ENCODE results near the gene SOX4. TPM values are rescaled to one million over a fixed set of nuclear protein-coding genes. Genes with fewer than 3 reads are reported as not detected.
A peak's percentile ranks its signal among the peaks of the same experiment; 100 is the strongest.

The SOX4 gene
- total and polyA plus RNA-seq, 2 donors (not counting 1 experiment from before 2014, with no cell fraction given): 5.1 to 38.1 TPM

GRCh38 chr6:21588481-21589351 is 4.8 kb upstream of the SOX4 start:
- Histone ChIP-seq H3K9ac (ENCODE audit: insufficient read depth, low read length) (peak overlapping the region; percentile 70), H3K4me3 (replicated peaks in 1 of 4; ENCODE audit: control extremely low read depth in 1 of 4, insufficient read depth in 1 of 4, low read depth in 3 of 4, low read length in 4 of 4) (peak overlapping the region; percentile 68 to 84 (median 83)), H3K27ac (ENCODE audit: insufficient read depth, low read length) (peak overlapping the region; percentile 83), H2AFZ (ENCODE audit: low read length) (peak overlapping the region; percentile 91), H3K9me3 (ENCODE audit: control insufficient read depth, insufficient read depth, low read depth, low read length) (no peaks in the 10 kb centered on the region), H3K36me3 (ENCODE audit: control insufficient read depth, insufficient read depth, low read length) (no peaks in the 10 kb centered on the region), H3K79me2 (ENCODE audit: control insufficient read depth, insufficient read depth, low read length) (no peaks in the 10 kb centered on the region), H4K20me1 (ENCODE audit: control insufficient read depth, extremely low read depth, insufficient read depth, low read length) (no peaks in the 10 kb centered on the region), H3K27me3 (ENCODE audit: control insufficient read depth, insufficient read depth, low read length) (no peaks in the 10 kb centered on the region), H3K4me2 (ENCODE audit: extremely low read depth, insufficient read depth, low read length) (peak overlapping the region; percentile 94), H3K4me1 (ENCODE audit: control insufficient read depth, extremely low read depth, insufficient read depth, low read length) (no peaks in the 10 kb centered on the region)
- no peak for TF ChIP-seq EZH2 (IDR thresholded peaks at IDR 0.05; ENCODE audit: low read length, missing control alignments)
- TF ChIP-seq, protein P1, sequence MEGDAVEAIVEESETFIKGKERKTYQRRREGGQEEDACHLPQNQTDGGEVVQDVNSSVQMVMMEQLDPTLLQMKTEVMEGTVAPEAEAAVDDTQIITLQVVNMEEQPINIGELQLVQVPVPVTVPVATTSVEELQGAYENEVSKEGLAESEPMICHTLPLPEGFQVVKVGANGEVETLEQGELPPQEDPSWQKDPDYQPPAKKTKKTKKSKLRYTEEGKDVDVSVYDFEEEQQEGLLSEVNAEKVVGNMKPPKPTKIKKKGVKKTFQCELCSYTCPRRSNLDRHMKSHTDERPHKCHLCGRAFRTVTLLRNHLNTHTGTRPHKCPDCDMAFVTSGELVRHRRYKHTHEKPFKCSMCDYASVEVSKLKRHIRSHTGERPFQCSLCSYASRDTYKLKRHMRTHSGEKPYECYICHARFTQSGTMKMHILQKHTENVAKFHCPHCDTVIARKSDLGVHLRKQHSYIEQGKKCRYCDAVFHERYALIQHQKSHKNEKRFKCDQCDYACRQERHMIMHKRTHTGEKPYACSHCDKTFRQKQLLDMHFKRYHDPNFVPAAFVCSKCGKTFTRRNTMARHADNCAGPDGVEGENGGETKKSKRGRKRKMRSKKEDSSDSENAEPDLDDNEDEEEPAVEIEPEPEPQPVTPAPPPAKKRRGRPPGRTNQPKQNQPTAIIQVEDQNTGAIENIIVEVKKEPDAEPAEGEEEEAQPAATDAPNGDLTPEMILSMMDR (conservative IDR thresholded peaks at IDR 0.05 in 1 of 2, IDR thresholded peaks at IDR 0.05 in 1 of 2; ENCODE audit: low read depth in 1 of 2, low read length in 2 of 2): no peak
- DNase-seq (ENCODE audit: low read depth in 2 of 2): peak; percentile 92 to 93

- H3K4me2 ChIP-seq (ENCODE audit: extremely low read depth, insufficient read depth, low read length): peak overlapping the region; percentile 94
- peak overlapping the region; percentile 62 for H3K9ac ChIP-seq (ENCODE audit: insufficient read depth, low read length)
- no peaks in the 10 kb centered on the region for H3K27me3 ChIP-seq (ENCODE audit: control insufficient read depth, insufficient read depth, low read length)
- no peaks in the 10 kb centered on the region for H3K36me3 ChIP-seq (ENCODE audit: control insufficient read depth, insufficient read depth, low read length)
- H3K4me3 ChIP-seq (replicated peaks in 1 of 4; ENCODE audit: control extremely low read depth in 1 of 4, insufficient read depth in 1 of 4, low read depth in 3 of 4, low read length in 4 of 4): peak overlapping the region; percentile 68 to 84 (median 83)
- no peaks in the 10 kb centered on the region for H3K79me2 ChIP-seq (ENCODE audit: control insufficient read depth, insufficient read depth, low read length)
- H3K27ac ChIP-seq (ENCODE audit: insufficient read depth, low read length): peak overlapping the region; percentile 83
- no peaks in the 10 kb centered on the region for H3K4me1 ChIP-seq (ENCODE audit: control insufficient read depth, extremely low read depth, insufficient read depth, low read length)
- TF ChIP-seq EZH2 (IDR thresholded peaks at IDR 0.05; ENCODE audit: low read length, missing control alignments): no peak
- TF ChIP-seq, protein P1 (conservative IDR thresholded peaks at IDR 0.05 in 1 of 2, IDR thresholded peaks at IDR 0.05 in 1 of 2; ENCODE audit: low read depth in 1 of 2, low read length in 2 of 2): peak; percentile 80 to 90
- H2AFZ ChIP-seq (ENCODE audit: low read length): peak overlapping the region; percentile 91
- DNase-seq (ENCODE audit: low read depth in 2 of 2): peak; percentile 75 to 81
- H3K9me3 ChIP-seq (ENCODE audit: control insufficient read depth, insufficient read depth, low read depth, low read length): no peaks in the 10 kb centered on the region
- no peaks in the 10 kb centered on the region for H4K20me1 ChIP-seq (ENCODE audit: control insufficient read depth, extremely low read depth, insufficient read depth, low read length)
Observed at GRCh38 chr6:21589352-21590345, 3.9 kb upstream of the SOX4 start.

- no peak for TF ChIP-seq EZH2 (IDR thresholded peaks at IDR 0.05; ENCODE audit: low read length, missing control alignments)
- TF ChIP-seq, protein P1 (conservative IDR thresholded peaks at IDR 0.05 in 1 of 2, IDR thresholded peaks at IDR 0.05 in 1 of 2; ENCODE audit: low read depth in 1 of 2, low read length in 2 of 2): peak in 1 of 2 donors; percentile 28
- peaks cover 2% of the 10 kb centered on the region for H3K79me2 ChIP-seq (ENCODE audit: control insufficient read depth, insufficient read depth, low read length)
- H3K4me3 ChIP-seq (replicated peaks in 1 of 4; ENCODE audit: control extremely low read depth in 1 of 4, insufficient read depth in 1 of 4, low read depth in 3 of 4, low read length in 4 of 4): no peak overlapping the region
- H4K20me1 ChIP-seq (ENCODE audit: control insufficient read depth, extremely low read depth, insufficient read depth, low read length): no peaks in the 10 kb centered on the region
- H3K4me2 ChIP-seq (ENCODE audit: extremely low read depth, insufficient read depth, low read length): no peak overlapping the region
- H3K36me3 ChIP-seq (ENCODE audit: control insufficient read depth, insufficient read depth, low read length): no peaks in the 10 kb centered on the region
- H3K9me3 ChIP-seq (ENCODE audit: control insufficient read depth, insufficient read depth, low read depth, low read length): no peaks in the 10 kb centered on the region
- no peak overlapping the region for H2AFZ ChIP-seq (ENCODE audit: low read length)
- no peaks in the 10 kb centered on the region for H3K4me1 ChIP-seq (ENCODE audit: control insufficient read depth, extremely low read depth, insufficient read depth, low read length)
- H3K27me3 ChIP-seq (ENCODE audit: control insufficient read depth, insufficient read depth, low read length): no peaks in the 10 kb centered on the region
- peak in 1 of 2 donors; percentile 46 for DNase-seq (ENCODE audit: low read depth in 2 of 2)
- no peak overlapping the region for H3K27ac ChIP-seq (ENCODE audit: insufficient read depth, low read length)
- H3K9ac ChIP-seq (ENCODE audit: insufficient read depth, low read length): no peak overlapping the region
Observed at GRCh38 chr6:21590346-21590745, 3.2 kb upstream of the SOX4 start.

Measured in fibroblast of lung (primary cell).